HAP-1 (cell line): ENCODE measurements around the gene SPRTN.
A peak's percentile ranks its signal among the peaks of the same experiment; 100 is the strongest.

Experiments used
- DNase-seq, 2 experiments: peaks; one replicate each; pipeline ENCODE4 v3.0.0-alpha.2; 2016 to 2020; ENCODE audit warnings: low spot score in 2 of 2
- H3K27me3 ChIP-seq: fragments of 250-450 bp; sonication (Bioruptor Pico); 2 replicates; pipeline ENCODE4 v1.5.1; 2020; ENCODE audit warnings: low read depth, mild to moderate bottlenecking, moderate library complexity
- H3K36me3 ChIP-seq: fragments of 250-450 bp; sonication (Bioruptor Pico); replicated peaks from 2 replicates; pipeline ENCODE4 v1.5.1; 2020; ENCODE audit warnings: mild to moderate bottlenecking
- H3K4me1 ChIP-seq: fragments of 250-450 bp; sonication (Bioruptor Pico); 2 replicates; pipeline ENCODE4 v1.5.1; 2020; ENCODE audit warnings: mild to moderate bottlenecking
- H3K4me3 ChIP-seq: fragments of 250-450 bp; sonication (Bioruptor Pico); 2 replicates; pipeline ENCODE4 v1.5.1; 2020; ENCODE audit warnings: mild to moderate bottlenecking, moderate library complexity
- H3K9me3 ChIP-seq: fragments of 250-450 bp; sonication (Bioruptor Pico); 2 replicates; pipeline ENCODE4 v1.5.1; 2020; ENCODE audit warnings: mild to moderate bottlenecking, moderate library complexity
- in situ Hi-C: fragments of 300-500 bp; cut with MboI; formaldehyde crosslinking; loops from 3 replicates; pipeline ENCODE4 v1.14.3; 2020; ENCODE audit warnings: low sequenced_read_pairs, inconsistent platforms, mixed read lengths

Gene SPRTN

DNA sequence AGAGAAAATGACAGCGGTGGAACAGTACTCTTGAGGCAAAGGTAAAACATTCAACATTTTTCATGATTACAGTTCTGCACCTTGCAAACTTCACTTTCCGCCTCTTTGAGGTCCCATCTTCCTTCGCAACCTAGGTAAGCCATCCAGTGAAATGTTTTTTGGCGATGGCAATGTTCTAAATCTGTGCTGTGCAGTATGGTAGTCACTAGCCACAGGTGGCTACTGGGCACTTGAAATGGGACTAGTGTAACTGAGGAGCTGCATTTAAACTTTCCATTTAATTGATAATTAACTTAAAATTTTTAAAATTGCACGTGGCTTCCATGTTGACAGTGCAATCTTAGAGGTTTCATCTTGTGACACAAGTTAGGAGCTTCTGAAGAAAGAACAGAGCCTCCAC is 13.4 kb upstream of the SPRTN start:
- no peak overlapping the region for H3K4me3 ChIP-seq
- in situ Hi-C loops, result no loop called here

DNA sequence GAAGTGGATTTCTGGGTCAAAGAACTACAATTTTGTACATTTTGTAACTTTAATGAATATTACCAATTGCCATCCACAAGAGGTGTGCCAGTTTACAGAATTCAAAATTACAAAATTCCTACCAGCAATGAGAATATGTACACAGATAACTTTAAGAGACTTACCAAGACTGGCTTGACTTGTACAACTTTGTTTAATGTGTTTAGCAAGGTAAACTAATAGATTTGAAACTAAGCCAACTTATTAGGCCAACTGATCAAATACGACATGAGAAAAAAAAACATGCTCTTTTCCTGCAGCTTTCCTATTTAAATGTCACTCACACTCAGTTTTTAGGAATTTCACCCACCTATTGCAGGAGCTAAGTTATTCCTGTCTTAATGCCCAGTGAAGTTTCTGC is 11.8 kb upstream of the SPRTN start:
- in situ Hi-C loops, result no loop called here
- Histone ChIP-seq H3K4me1 (no peaks in the 10 kb centered on the region), H3K36me3 (no peaks in the 10 kb centered on the region), H3K9me3 (no peaks in the 10 kb centered on the region), H3K27me3 (no peaks in the 10 kb centered on the region), H3K4me3 (no peak overlapping the region)
- no peak for DNase-seq

More for the DNA sequence above, 13.4 kb upstream of the SPRTN start:
- Histone ChIP-seq H3K9me3 (no peaks in the 10 kb centered on the region), H3K4me1 (no peaks in the 10 kb centered on the region), H3K27me3 (no peaks in the 10 kb centered on the region), H3K36me3 (no peaks in the 10 kb centered on the region)
- no peak for DNase-seq

DNA sequence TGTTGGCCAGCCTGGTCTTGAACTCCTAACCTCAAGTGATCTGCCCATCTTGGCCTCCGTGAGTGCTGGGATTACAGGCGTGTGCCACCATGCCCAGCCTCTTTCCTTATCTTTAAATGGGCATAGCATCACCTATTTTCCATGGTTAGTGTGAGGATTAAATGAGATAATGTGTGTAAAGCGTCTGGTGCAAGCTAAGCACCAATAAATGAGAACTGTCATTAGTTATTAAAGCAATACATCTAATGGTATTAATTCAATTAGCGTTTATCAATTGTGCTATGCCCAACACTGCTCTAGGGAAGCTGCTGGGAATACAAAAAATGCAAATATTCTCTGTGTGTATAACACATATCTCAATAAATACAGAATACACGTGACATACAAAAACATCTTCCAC is 10.5 kb upstream of the SPRTN start:
- peaks cover 2% of the 10 kb centered on the region for H3K4me1 ChIP-seq
- no peak for DNase-seq
- H3K4me3 ChIP-seq, result no peak overlapping the region
- no peaks in the 10 kb centered on the region for H3K36me3 ChIP-seq
- H3K27me3 ChIP-seq, result no peaks in the 10 kb centered on the region
- no peaks in the 10 kb centered on the region for H3K9me3 ChIP-seq
- in situ Hi-C loops, result no loop called here

DNA sequence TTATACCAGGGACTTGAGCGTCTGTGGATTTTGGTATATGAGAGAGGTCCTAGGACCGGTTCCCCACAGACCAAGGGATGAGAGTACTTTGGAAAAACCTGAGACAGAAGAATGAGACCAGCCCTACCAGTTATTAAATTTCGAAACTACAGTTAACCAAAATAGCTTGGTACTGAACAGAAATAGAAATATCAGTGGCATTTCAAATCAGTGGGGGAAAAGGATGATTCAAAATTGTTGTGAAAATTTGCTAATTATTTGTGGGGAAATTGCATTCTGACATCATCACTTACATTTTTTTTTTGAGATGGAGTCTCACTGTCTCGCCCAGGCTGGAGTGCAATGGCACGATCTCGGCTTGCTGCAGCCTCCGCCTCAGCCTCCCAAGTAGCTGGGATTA is 8.6 kb upstream of the SPRTN start:
- H3K27me3 ChIP-seq, result no peaks in the 10 kb centered on the region
- no peak for DNase-seq
- no peak overlapping the region for H3K4me3 ChIP-seq
- H3K9me3 ChIP-seq, result no peaks in the 10 kb centered on the region
- no peaks in the 10 kb centered on the region; the same call in 1 of the 2 replicates for H3K36me3 ChIP-seq
- in situ Hi-C loops, result no loop called here
- H3K4me1 ChIP-seq, result peaks cover 11% of the 10 kb centered on the region

DNA sequence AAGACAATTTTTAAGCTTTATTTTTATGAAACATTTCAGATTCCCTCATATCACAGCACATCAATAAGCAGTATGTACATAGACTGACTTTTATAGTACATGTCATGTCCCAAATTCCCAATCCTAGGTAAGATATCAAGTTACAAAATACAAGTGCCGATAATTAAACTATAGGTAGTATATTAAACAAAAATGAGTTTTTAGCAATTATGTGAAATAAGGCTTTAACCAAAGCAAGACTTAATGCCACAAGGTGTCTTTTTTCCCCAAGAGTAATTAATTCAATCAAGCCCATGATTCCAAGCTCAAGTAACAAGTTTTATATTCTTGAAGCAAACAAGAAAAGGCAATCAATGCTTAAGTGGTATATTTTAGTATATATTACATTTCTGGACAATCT is 5.3 kb upstream of the SPRTN start:
- Histone ChIP-seq H3K36me3 (no peaks in the 10 kb centered on the region; the same call in 1 of the 2 replicates), H3K4me1 (peaks cover 11% of the 10 kb centered on the region), H3K9me3 (no peaks in the 10 kb centered on the region), H3K27me3 (no peaks in the 10 kb centered on the region), H3K4me3 (no peak overlapping the region; the same call in 1 of the 2 replicates)
- no peak for DNase-seq
- in situ Hi-C loops, result no loop called here

DNA sequence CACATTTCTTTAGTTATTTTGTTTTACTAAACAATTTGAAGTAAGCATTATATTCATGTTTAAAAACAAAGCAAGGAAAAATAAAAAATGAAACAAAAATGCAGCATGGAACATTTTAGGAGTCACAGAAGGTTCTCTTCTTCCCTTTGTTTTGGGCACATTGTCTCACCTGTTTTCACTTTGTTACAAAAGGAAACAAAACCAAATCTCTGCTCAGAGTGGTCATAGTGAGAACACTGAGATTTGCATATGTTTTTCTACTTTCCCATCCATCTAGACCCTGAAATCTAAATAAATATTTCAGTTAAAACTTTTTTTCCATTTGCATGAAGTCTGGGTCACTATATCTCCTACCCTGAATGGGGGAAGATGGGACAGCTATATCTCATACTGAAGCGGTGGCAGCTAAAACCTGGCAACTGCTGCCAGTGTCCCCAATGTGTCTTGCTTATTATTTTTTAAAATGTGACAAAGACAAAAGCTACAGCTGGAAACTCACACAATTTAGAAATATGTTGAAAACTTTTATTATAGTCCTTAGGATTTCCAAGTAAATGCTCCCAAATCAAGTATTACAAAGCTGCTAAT is 3.9 kb upstream of the SPRTN start:
- H3K4me1 ChIP-seq, result peaks cover 11% of the 10 kb centered on the region
- H3K9me3 ChIP-seq, result no peaks in the 10 kb centered on the region
- H3K36me3 ChIP-seq, result no peaks in the 10 kb centered on the region; the same call in 1 of the 2 replicates
- no peak for DNase-seq
- peak overlapping the region; percentile 79 for H3K4me3 ChIP-seq
- in situ Hi-C loops, result no loop called here
- no peaks in the 10 kb centered on the region for H3K27me3 ChIP-seq

DNA sequence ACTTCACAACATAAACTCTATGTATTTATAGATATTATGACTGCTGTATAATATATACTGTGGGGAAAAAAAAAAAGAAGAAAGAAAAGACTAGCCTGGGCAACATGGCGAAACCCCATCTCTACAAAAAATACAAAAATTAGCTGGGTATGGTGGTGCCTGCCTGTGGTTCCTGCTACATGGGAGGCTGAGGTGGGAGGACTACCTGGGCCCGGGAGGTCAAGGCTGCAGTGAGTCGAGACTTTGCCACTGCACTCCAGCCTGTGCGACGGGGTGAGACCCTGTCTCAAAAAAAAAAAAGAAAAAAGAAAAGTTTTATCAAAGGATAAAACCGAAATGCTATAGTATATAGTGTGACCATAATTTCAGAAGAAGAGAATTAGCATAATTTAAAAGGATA is 3.1 kb upstream of the SPRTN start:
- Histone ChIP-seq H3K9me3 (no peaks in the 10 kb centered on the region), H3K4me1 (peaks cover 11% of the 10 kb centered on the region), H3K36me3 (no peaks in the 10 kb centered on the region; the same call in 1 of the 2 replicates), H3K4me3 (peak overlapping the region; percentile 79), H3K27me3 (no peaks in the 10 kb centered on the region)
- DNase-seq, result no peak
- in situ Hi-C loops, result no loop called here

DNA sequence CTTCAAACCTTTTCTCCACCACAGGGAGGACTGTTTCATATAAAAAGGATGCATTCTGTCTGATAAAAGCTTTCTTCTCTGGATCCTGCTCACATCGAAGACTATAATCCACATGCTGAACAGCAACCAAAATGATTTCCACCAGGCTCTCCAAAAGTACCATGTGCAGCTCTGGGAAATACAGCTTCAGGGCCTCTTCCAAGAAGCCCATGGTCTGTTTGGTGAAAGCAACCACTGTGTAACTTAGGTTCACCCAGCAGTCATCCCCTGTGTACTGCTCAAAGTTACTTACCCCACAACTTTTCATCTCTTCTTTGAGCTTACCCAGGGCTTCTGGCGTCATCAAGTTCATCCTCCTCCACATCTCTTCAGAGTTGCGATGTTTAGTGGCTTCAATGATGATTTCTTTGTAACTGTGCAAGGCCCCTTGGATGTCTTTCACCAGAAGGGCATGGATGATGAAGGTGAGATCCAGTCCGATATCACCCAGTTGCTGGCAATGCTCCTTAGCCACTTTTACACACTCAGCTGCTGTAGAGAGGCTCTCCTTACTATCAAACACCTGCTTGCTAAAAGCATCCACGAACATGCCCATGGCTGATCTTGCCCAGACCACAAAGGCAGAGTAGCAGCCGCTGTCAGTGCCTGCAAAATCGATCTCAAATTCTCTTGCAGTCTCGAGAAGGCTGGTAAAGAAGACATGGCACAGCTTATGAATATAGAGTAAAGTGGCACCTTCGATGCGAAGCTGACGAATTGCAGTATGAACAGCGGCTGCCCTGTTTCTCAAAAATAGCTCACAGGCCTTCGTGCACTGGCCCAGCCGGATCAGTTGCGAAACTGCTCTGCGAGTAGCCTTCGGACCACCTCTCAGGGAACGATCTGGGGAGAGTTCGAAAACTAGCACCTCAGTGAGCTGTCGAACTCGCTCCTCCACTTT is 2.2 kb upstream of the SPRTN start:
- Histone ChIP-seq H3K4me1 (peaks cover 14% of the 10 kb centered on the region), H3K9me3 (no peaks in the 10 kb centered on the region), H3K36me3 (peaks cover 2% of the 10 kb centered on the region), H3K27me3 (no peaks in the 10 kb centered on the region), H3K4me3 (peak overlapping the region; percentile 79)
- in situ Hi-C loops, result no loop called here
- peak in 1 of 2 experiments; percentile 22 for DNase-seq

- Histone ChIP-seq H3K36me3 (peaks cover 14% of the 10 kb centered on the region), H3K4me3 (peak overlapping the region; percentile 79), H3K9me3 (no peaks in the 10 kb centered on the region), H3K27me3 (no peaks in the 10 kb centered on the region), H3K4me1 (peaks cover 14% of the 10 kb centered on the region)
- DNase-seq, result no peak
- in situ Hi-C loops, result no loop called here
Observed at GRCh38 chr1:231337043-231337471, 1.0 kb upstream of the SPRTN start.

- H3K36me3 ChIP-seq, result peaks cover 16% of the 10 kb centered on the region
- peak; percentile 93 to 95 for DNase-seq
- no peaks in the 10 kb centered on the region for H3K9me3 ChIP-seq
- in situ Hi-C loops, result no loop called here
- no peaks in the 10 kb centered on the region for H3K27me3 ChIP-seq
- peak within 1 kb of the TSS; percentile 79 for H3K4me3 ChIP-seq
- peaks cover 12% of the 10 kb centered on the region for H3K4me1 ChIP-seq
Observed at GRCh38 chr1:231337472-231338269, 422 bp upstream of the SPRTN start, which contains the start of gene EXOC8. Gene EXOC8, minus strand, starts transcription at chr1:231337852. Its CDS starts 107 bp downstream, at chr1:231337745.

DNA sequence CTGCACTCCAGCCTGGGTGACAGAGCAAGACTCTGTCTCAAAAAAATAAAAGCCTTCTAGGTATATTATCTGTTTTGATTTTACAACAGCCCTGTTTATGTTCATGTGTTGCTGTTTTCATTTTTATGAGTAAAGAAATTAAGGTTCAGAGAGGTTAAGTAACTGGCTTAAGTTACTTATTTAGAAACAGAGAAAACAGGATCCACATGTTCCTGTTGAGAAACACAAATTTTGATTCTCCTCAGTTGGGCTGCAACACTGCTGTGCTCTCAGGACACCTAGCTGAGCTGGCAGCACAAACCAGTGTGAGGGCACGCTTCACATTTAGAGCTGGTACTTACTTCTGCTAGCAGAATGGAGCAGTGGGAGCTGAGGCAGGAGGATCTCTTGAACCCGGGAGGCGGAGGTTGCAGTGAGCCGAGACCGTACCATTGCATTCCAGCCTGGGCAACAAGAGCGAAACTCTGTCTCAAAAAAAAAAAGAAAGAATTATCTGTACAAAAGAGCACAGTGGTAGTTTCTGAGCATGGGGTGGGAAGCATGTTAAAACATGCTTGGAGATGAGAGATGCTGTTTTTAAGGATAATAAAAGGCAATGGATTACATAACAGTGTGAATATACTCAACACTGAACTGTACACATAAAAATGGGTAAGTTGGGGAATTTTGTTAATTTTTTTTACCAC is 2.4 kb downstream of the SPRTN start:
- no peaks in the 10 kb centered on the region for H3K27me3 ChIP-seq
- no peaks in the 10 kb centered on the region for H3K9me3 ChIP-seq
- H3K36me3 ChIP-seq, result peaks cover 24% of the 10 kb centered on the region
- in situ Hi-C loops, result no loop called here
- no peak overlapping the region for H3K4me3 ChIP-seq
- peaks cover 3% of the 10 kb centered on the region; the same call in 1 of the 2 replicates for H3K4me1 ChIP-seq
- no peak for DNase-seq

DNA sequence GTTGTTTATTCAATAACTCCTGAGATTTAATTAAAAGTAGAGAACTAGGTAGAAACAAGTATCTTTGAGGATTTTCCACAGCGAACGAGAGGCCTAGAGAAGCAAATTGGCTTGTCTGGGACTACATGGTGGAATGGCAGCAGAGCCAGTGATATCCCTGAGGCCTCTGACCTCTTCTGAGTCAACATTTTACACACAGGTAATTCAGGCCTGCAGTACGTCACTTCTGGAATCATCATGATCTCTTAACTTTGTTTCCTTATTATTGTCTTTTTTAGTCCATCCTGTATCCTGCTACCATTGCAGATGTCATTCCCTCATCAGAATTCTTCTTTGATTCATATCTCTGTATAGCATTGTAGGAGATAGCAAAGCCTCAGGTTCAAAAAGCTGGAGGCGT is 9.9 kb downstream of the SPRTN start:
- Histone ChIP-seq H3K9me3 (no peaks in the 10 kb centered on the region), H3K4me1 (no peaks in the 10 kb centered on the region), H3K36me3 (peaks cover 58% of the 10 kb centered on the region), H3K27me3 (no peaks in the 10 kb centered on the region), H3K4me3 (no peak overlapping the region)
- DNase-seq, result no peak
- in situ Hi-C loops, result no loop called here

DNA sequence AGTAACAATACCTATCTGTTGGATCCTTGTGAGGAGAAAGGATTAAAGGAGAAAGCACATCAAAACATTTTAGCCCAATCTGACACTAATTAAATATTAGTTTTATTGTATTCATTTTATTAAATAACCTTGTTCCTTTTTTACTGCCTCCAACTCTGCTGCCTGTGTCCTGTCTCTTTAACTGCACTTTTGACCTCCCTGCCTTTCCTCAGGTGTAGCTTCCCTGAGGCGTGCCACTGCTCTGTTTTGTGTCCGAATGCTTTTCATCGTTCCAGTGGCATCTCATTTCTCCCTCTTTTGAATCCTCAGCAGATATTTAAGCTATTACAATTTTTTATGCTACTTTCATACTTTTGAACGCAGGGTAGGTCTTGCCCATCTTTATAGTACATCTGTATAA is 10.3 kb downstream of the SPRTN start:
- no peak for DNase-seq
- Histone ChIP-seq H3K27me3 (no peaks in the 10 kb centered on the region), H3K36me3 (peaks cover 60% of the 10 kb centered on the region), H3K4me1 (no peaks in the 10 kb centered on the region), H3K9me3 (no peaks in the 10 kb centered on the region), H3K4me3 (no peak overlapping the region)
- in situ Hi-C loops, result no loop called here
